GM18507 (cell line): ENCODE data around the gene ACTN4.

Experiments
- DNase-seq: peaks from one replicate; pipeline ENCODE4 v3.0.0; 2011; ENCODE audit warnings: low read depth; ENCODE audit not compliant: insufficient read length; ENCODE audit errors: extremely low spot score
- FAIRE-seq: peaks from 2 replicates; lab custom pipeline; 2011; peaks lifted over from hg19 to GRCh38; lab: Jason Lieb, UNC

The ACTN4 gene

GRCh38 chr19:38657633-38658222, 10.3 kb downstream of the ACTN4 start:
- no peak for DNase-seq
- FAIRE-seq, result no peak

GRCh38 chr19:38658462-38659306, 11.2 kb downstream of the ACTN4 start:
- DNase-seq (no peak), FAIRE-seq (no peak)

- FAIRE-seq (no peak), DNase-seq (no peak)
These were observed 13.3 kb downstream of the ACTN4 start for GRCh38 chr19:38660724-38661123.

- DNase-seq (no peak), FAIRE-seq (no peak)
These were observed 13.7 kb downstream of the ACTN4 start for GRCh38 chr19:38661136-38661535.

GRCh38 chr19:38661996-38662395, 14.5 kb downstream of the ACTN4 start:
- no peak for DNase-seq
- no peak for FAIRE-seq

GRCh38 chr19:38662537-38663155, 15.2 kb downstream of the ACTN4 start:
- DNase-seq, result no peak
- FAIRE-seq, result no peak

- DNase-seq (no peak), FAIRE-seq (no peak)
These were observed 15.8 kb downstream of the ACTN4 start for GRCh38 chr19:38663156-38663651.

- no peak for DNase-seq
- FAIRE-seq, result no peak
These were observed 16.6 kb downstream of the ACTN4 start for GRCh38 chr19:38663957-38664502.

GRCh38 chr19:38664503-38665211, 17.2 kb downstream of the ACTN4 start:
- FAIRE-seq, result no peak

GRCh38 chr19:38665219-38665931, 17.9 kb downstream of the ACTN4 start:
- DNase-seq, result no peak
- FAIRE-seq, result no peak

More at GRCh38 chr19:38664503-38665211, 17.2 kb downstream of the ACTN4 start:
- DNase-seq, result no peak

GRCh38 chr19:38665950-38666662, 18.7 kb downstream of the ACTN4 start:
- no peak for DNase-seq
- no peak for FAIRE-seq

- FAIRE-seq (peak; percentile 83), DNase-seq (no peak)
These were observed 19.4 kb downstream of the ACTN4 start for GRCh38 chr19:38666663-38667511.

- no peak for DNase-seq
- FAIRE-seq, result peak; percentile 26
These were observed 20.3 kb downstream of the ACTN4 start for GRCh38 chr19:38667661-38668171.

GRCh38 chr19:38669552-38669951, 22.1 kb downstream of the ACTN4 start:
- DNase-seq, result no peak

GRCh38 chr19:38670921-38671398, 23.5 kb downstream of the ACTN4 start:
- FAIRE-seq (no peak), DNase-seq (no peak)

More at GRCh38 chr19:38669552-38669951, 22.1 kb downstream of the ACTN4 start:
- no peak for FAIRE-seq

GRCh38 chr19:38671654-38672053, 24.2 kb downstream of the ACTN4 start:
- FAIRE-seq, result no peak
- no peak for DNase-seq

GRCh38 chr19:38673030-38673429, 25.6 kb downstream of the ACTN4 start:
- FAIRE-seq (no peak), DNase-seq (no peak)
